GM12892 (cell line): ENCODE data around the gene GLS2.

ENCODE experiments used
- POLR2A ChIP-seq: IDR thresholded peaks from 2 replicates; pipeline ENCODE4 v1.6.1; 2011; ENCODE audit warnings: low read depth, low read length, control low read depth
- POLR2AphosphoS5 ChIP-seq: IDR thresholded peaks from 2 replicates; pipeline ENCODE4 v1.6.1; 2011; ENCODE audit warnings: low read depth, low read length, control low read depth
- TAF1 ChIP-seq: IDR thresholded peaks from 2 replicates; pipeline ENCODE4 v1.6.1; 2011; ENCODE audit warnings: low read depth, mild to moderate bottlenecking, control low read depth, low read length, borderline replicate concordance

DNA sequence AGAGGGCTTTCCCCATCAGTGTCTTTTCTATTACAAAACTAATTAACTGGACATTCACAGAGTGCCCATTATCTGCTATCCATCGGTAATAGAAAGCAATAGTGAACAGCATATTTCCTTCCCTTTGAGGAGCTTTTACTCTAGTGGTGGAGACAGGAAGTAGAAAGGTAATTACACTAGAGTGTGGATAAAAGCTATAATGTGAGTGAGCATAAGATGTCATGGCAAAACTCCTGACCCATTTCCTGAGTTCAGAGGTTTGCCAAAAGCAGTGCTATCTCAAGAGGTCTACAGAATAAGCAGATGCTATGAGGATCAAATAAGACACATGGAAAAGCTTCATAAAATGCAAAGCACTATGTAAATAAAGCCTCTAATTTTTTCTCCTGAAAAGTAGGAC lies 62.8 kb downstream of the GLS2 start:
- TF ChIP-seq POLR2AphosphoS5 (no peak), POLR2A (no peak), TAF1 (no peak)
